ENCODE results near the gene COX14. TPM values are rescaled to one million over a fixed set of nuclear protein-coding genes. Genes with fewer than 3 reads are reported as not detected.

The COX14 gene
- total and polyA plus RNA-seq, 4 donors, result 26.7 to 172 (median 53.5) TPM

- Histone ChIP-seq H3K4me3 (ENCODE audit: low read depth in 1 of 3, low read length in 3 of 3) (no peak overlapping the region), H3K4me1 (ENCODE audit: control insufficient read depth in 4 of 4, insufficient read depth in 4 of 4, low read length in 3 of 4) (peaks cover 29 to 94% (median 72%) of the 10 kb centered on the region in 4 donors), H3K27me3 (ENCODE audit: control insufficient read depth in 4 of 4, insufficient read depth in 4 of 4, low read length in 3 of 4) (no peaks in the 10 kb centered on the region), H3K9ac (ENCODE audit: low read depth in 1 of 2, low read length in 2 of 2) (no peak overlapping the region), H3K27ac (ENCODE audit: low read depth in 1 of 2, low read length in 2 of 2) (no peak overlapping the region), H3K9me3 (ENCODE audit: control insufficient read depth in 4 of 4, low read length in 3 of 4) (no peaks in the 10 kb centered on the region), H3K36me3 (ENCODE audit: control insufficient read depth in 4 of 4, insufficient read depth in 3 of 4, low read depth in 1 of 4, low read length in 3 of 4) (peaks cover 0 to 8% (median 3%) of the 10 kb centered on the region in 4 donors)
- WGBS, result 86% methylated on average over 3 of the region's 3 CpGs
- DNase-seq (ENCODE audit: low spot score), result no peak
- TF ChIP-seq EGR1 (IDR thresholded peaks at IDR 0.05; ENCODE audit: low read depth in 2 of 2) (no peak), SP1 (IDR thresholded peaks at IDR 0.05) (no peak), RXRA (IDR thresholded peaks at IDR 0.05) (no peak), JUND (IDR thresholded peaks at IDR 0.05) (no peak), HNF4G (IDR thresholded peaks at IDR 0.05) (no peak), NR2F2 (IDR thresholded peaks at IDR 0.05) (no peak), HNF4A (conservative IDR thresholded peaks at IDR 0.05) (no peak)
Observed at GRCh38 chr12:50106907-50107306, 5.1 kb upstream of the COX14 start.

- no peaks in the 10 kb centered on the region for H3K9me3 ChIP-seq (ENCODE audit: control insufficient read depth in 4 of 4, low read length in 3 of 4)
- H3K27ac ChIP-seq (ENCODE audit: low read depth in 1 of 2, low read length in 2 of 2), result no peak overlapping the region
- peaks cover 29 to 87% (median 66%) of the 10 kb centered on the region in 4 donors for H3K4me1 ChIP-seq (ENCODE audit: control insufficient read depth in 4 of 4, insufficient read depth in 4 of 4, low read length in 3 of 4)
- H3K36me3 ChIP-seq (ENCODE audit: control insufficient read depth in 4 of 4, insufficient read depth in 3 of 4, low read depth in 1 of 4, low read length in 3 of 4), result peaks cover 0 to 8% (median 3%) of the 10 kb centered on the region in 4 donors
- no peak for DNase-seq (ENCODE audit: low spot score)
- no peak for TF ChIP-seq JUND (IDR thresholded peaks at IDR 0.05)
- TF ChIP-seq HNF4A (conservative IDR thresholded peaks at IDR 0.05), result no peak
- TF ChIP-seq CTCF (IDR thresholded peaks at IDR 0.05; ENCODE audit: low read depth, low read length, missing input control), result no peak
- TF ChIP-seq, protein P1, sequence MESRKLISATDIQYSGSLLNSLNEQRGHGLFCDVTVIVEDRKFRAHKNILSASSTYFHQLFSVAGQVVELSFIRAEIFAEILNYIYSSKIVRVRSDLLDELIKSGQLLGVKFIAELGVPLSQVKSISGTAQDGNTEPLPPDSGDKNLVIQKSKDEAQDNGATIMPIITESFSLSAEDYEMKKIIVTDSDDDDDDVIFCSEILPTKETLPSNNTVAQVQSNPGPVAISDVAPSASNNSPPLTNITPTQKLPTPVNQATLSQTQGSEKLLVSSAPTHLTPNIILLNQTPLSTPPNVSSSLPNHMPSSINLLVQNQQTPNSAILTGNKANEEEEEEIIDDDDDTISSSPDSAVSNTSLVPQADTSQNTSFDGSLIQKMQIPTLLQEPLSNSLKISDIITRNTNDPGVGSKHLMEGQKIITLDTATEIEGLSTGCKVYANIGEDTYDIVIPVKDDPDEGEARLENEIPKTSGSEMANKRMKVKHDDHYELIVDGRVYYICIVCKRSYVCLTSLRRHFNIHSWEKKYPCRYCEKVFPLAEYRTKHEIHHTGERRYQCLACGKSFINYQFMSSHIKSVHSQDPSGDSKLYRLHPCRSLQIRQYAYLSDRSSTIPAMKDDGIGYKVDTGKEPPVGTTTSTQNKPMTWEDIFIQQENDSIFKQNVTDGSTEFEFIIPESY (IDR thresholded peaks at IDR 0.05), result no peak
- TF ChIP-seq HNF4G (IDR thresholded peaks at IDR 0.05), result no peak
- no peak for TF ChIP-seq EGR1 (IDR thresholded peaks at IDR 0.05; ENCODE audit: low read depth in 2 of 2)
- TF ChIP-seq TAF1 (conservative IDR thresholded peaks at IDR 0.05), result no peak
- TF ChIP-seq RXRA (IDR thresholded peaks at IDR 0.05), result no peak
- no peak for TF ChIP-seq FOXA1 (IDR thresholded peaks at IDR 0.05)
- no peak for TF ChIP-seq REST (IDR thresholded peaks at IDR 0.05)
- no peak for TF ChIP-seq MAX (IDR thresholded peaks at IDR 0.05)
- TF ChIP-seq GABPA (IDR thresholded peaks at IDR 0.05 in 1 of 2, conservative IDR thresholded peaks at IDR 0.05 in 1 of 2), result no peak
- TF ChIP-seq, protein P2, sequence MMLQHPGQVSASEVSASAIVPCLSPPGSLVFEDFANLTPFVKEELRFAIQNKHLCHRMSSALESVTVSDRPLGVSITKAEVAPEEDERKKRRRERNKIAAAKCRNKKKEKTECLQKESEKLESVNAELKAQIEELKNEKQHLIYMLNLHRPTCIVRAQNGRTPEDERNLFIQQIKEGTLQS (IDR thresholded peaks at IDR 0.05), result no peak
- TF ChIP-seq RAD21 (IDR thresholded peaks at IDR 0.05), result no peak
- TF ChIP-seq SP1 (IDR thresholded peaks at IDR 0.05), result no peak
- no peak for TF ChIP-seq FOXA2 (IDR thresholded peaks at IDR 0.05)
- WGBS, result 93% methylated on average over 17 of the region's 17 CpGs
- no peak overlapping the region for H3K4me3 ChIP-seq (ENCODE audit: low read depth in 1 of 3, low read length in 3 of 3)
- H3K9ac ChIP-seq (ENCODE audit: low read depth in 1 of 2, low read length in 2 of 2), result no peak overlapping the region
- H3K27me3 ChIP-seq (ENCODE audit: control insufficient read depth in 4 of 4, insufficient read depth in 4 of 4, low read length in 3 of 4), result no peaks in the 10 kb centered on the region
Observed at GRCh38 chr12:50107416-50108268, 4.4 kb upstream of the COX14 start.

All from liver (tissue), 9 donors.